Measurements from ENCODE around the gene GPC6.

DNA sequence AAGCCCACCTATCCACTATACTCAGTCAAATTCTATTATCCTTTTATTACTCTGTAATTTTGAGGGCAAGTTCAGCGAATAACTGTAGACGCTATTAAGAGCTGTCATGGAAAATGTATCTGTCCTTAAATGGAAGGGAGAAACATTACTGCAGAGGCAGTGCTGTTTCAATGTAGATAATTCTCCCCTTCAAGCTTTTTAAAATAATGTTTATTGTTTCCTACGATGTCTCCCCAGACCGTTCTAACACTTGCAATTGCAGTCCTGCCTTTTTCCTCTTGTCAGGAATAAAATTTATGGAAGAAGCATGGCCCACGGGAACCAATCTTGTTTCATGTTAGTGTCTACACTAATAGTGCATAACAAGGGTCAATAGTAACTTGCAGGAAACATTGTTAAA is 159.5 kb downstream of the GPC6 start:
- TF ChIP-seq, protein P1, sequence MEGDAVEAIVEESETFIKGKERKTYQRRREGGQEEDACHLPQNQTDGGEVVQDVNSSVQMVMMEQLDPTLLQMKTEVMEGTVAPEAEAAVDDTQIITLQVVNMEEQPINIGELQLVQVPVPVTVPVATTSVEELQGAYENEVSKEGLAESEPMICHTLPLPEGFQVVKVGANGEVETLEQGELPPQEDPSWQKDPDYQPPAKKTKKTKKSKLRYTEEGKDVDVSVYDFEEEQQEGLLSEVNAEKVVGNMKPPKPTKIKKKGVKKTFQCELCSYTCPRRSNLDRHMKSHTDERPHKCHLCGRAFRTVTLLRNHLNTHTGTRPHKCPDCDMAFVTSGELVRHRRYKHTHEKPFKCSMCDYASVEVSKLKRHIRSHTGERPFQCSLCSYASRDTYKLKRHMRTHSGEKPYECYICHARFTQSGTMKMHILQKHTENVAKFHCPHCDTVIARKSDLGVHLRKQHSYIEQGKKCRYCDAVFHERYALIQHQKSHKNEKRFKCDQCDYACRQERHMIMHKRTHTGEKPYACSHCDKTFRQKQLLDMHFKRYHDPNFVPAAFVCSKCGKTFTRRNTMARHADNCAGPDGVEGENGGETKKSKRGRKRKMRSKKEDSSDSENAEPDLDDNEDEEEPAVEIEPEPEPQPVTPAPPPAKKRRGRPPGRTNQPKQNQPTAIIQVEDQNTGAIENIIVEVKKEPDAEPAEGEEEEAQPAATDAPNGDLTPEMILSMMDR (IDR thresholded peaks at IDR 0.05) = no peak
- no peak for TF ChIP-seq POLR2A (IDR thresholded peaks at IDR 0.05)
- no peak for TF ChIP-seq POLR2AphosphoS5 (IDR thresholded peaks at IDR 0.05)
